GM12875 (cell line): ENCODE measurements around the gene TSPAN13.

ENCODE experiments used
- H3K4me3 ChIP-seq: one replicate; pipeline ENCODE4 v1.5.1; 2011; ENCODE audit warnings: low read depth, low read length, control low read depth
- CTCF ChIP-seq: IDR thresholded peaks from 2 replicates; pipeline ENCODE4 v1.5.1; 2011; ENCODE audit warnings: low read depth, mild to moderate bottlenecking, control low read depth, inconsistent platforms, low read length, moderate library complexity, borderline replicate concordance; ENCODE audit not compliant: insufficient read depth

TSPAN13 gene

GRCh38 chr7:16785321-16785720 lies 31.8 kb downstream of the TSPAN13 start:
- no peak for TF ChIP-seq CTCF

GRCh38 chr7:16785846-16786245 lies 32.3 kb downstream of the TSPAN13 start:
- TF ChIP-seq CTCF, result no peak

More at GRCh38 chr7:16785321-16785720, 31.8 kb downstream of the TSPAN13 start:
- no peak overlapping the region for H3K4me3 ChIP-seq

GRCh38 chr7:16786257-16786656 lies 32.7 kb downstream of the TSPAN13 start:
- TF ChIP-seq CTCF, result no peak
- no peak overlapping the region for H3K4me3 ChIP-seq

More at GRCh38 chr7:16785846-16786245, 32.3 kb downstream of the TSPAN13 start:
- H3K4me3 ChIP-seq, result no peak overlapping the region

- TF ChIP-seq CTCF, result no peak
- H3K4me3 ChIP-seq, result no peak overlapping the region
These were observed 33.6 kb downstream of the TSPAN13 start for GRCh38 chr7:16787127-16787526.

- TF ChIP-seq CTCF, result no peak
These were observed 37.5 kb downstream of the TSPAN13 start for GRCh38 chr7:16791071-16791470.

GRCh38 chr7:16791905-16792698 lies 38.5 kb downstream of the TSPAN13 start:
- no peak overlapping the region for H3K4me3 ChIP-seq
- no peak for TF ChIP-seq CTCF

More at GRCh38 chr7:16791071-16791470, 37.5 kb downstream of the TSPAN13 start:
- H3K4me3 ChIP-seq, result no peak overlapping the region

GRCh38 chr7:16794986-16795385 lies 41.4 kb downstream of the TSPAN13 start:
- TF ChIP-seq CTCF, result no peak

More at GRCh38 chr7:16794986-16795385, 41.4 kb downstream of the TSPAN13 start:
- no peak overlapping the region for H3K4me3 ChIP-seq
